Retinal pigment epithelial cell (primary cell): Measurements from ENCODE around the gene ZNF500.

Experiments used
- DNase-seq: peaks from one replicate; pipeline ENCODE4 v3.0.0-alpha.2; 2010; ENCODE audit warnings: low read depth
- H3K4me3 ChIP-seq: 2 replicates; pipeline ENCODE4 v1.5.1; 2011; ENCODE audit warnings: mild to moderate bottlenecking, low read length, control low read depth, moderate library complexity
- TF ChIP-seq, protein P1 (sequence below): conservative IDR thresholded peaks from 2 replicates; pipeline ENCODE4 v1.5.1; 2011; ENCODE audit warnings: low read depth, low read length, control low read depth, inconsistent platforms

Gene ZNF500

GRCh38 chr16:4768549-4769305 lies 1.8 kb upstream of the ZNF500 start:
- peak; percentile 70 for DNase-seq
- TF ChIP-seq, protein P1, sequence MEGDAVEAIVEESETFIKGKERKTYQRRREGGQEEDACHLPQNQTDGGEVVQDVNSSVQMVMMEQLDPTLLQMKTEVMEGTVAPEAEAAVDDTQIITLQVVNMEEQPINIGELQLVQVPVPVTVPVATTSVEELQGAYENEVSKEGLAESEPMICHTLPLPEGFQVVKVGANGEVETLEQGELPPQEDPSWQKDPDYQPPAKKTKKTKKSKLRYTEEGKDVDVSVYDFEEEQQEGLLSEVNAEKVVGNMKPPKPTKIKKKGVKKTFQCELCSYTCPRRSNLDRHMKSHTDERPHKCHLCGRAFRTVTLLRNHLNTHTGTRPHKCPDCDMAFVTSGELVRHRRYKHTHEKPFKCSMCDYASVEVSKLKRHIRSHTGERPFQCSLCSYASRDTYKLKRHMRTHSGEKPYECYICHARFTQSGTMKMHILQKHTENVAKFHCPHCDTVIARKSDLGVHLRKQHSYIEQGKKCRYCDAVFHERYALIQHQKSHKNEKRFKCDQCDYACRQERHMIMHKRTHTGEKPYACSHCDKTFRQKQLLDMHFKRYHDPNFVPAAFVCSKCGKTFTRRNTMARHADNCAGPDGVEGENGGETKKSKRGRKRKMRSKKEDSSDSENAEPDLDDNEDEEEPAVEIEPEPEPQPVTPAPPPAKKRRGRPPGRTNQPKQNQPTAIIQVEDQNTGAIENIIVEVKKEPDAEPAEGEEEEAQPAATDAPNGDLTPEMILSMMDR, result no peak

DNA sequence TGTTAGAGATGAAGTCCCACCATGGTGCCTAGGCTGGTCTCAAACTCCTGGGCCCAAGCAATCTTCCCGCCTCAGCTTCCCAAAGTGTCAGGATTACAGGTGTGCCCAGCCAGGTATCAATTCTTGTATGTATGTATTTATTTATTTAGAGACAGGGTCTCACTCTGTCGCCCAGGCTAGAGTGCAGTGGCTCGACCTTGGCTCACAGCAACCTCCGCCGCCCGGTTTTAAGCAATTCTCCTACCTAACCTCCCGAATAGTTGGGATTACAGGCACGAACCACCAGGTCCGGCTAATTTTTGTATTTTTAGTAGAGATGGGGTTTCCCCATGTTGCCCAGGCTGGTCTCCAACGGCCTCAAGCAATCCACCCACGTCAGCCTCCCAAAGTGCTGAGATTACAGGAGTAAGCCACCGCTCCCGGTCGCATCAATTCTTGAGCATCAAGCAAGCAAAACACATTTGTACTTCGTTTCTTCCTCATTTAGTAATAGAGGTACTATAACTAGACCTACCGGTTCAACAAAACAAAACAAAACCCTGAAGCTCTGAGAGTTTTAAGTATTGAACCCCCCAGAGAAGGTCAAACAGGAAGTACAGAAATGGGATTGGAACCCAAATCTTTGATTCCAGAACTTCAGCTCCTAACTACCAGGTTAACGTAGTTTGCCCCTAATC lies 1.0 kb upstream of the ZNF500 start:
- peak overlapping the region; percentile 71 for H3K4me3 ChIP-seq
- TF ChIP-seq, protein P1, result no peak
- DNase-seq, result no peak

More at GRCh38 chr16:4768549-4769305, 1.8 kb upstream of the ZNF500 start:
- H3K4me3 ChIP-seq, result peak overlapping the region; percentile 71

- no peak for DNase-seq
- TF ChIP-seq, protein P1, result no peak
- peak overlapping the region; percentile 85 for H3K4me3 ChIP-seq
These were observed 1.2 kb downstream of the ZNF500 start for GRCh38 chr16:4765511-4766474.

DNA sequence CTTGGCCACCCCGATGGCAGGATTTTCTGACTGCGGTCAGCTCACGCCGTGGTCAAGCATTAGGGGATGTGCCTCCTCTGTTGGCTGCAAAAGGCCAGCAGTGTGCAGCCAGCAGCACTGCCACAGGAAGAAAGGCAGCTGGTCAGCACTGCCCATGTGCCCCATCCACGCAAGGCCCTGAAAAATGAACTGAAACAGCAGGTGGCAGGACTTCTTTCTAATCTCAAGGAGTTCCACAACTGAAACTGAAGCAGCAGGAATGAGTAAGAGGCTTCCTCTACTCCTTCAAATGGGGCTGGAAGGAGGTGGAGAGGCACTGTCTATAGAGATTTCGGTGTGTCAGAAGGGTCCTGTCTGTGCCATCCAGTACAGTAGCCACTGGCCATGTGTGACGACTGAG lies 3.2 kb downstream of the ZNF500 start:
- TF ChIP-seq, protein P1, result no peak
- H3K4me3 ChIP-seq, result no peak overlapping the region
- no peak for DNase-seq

DNA sequence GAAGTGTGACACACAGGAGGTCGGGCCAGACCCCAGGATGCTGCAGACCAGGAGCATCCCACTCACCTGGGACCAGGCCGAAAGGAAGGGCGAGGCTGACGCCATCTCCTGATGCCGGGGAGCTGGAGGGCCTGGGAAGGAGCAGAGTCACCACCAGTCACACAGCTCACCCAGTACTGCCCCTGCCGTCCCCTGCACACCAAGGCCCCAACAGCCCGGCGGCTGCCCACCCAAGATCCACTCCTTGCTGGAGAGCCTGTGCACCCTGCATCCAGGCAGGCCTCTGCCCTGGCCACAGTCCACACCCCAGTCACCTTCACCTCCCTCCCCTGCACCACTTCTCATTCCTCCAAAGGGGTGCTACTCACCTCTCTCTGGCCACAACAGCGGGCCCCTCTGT lies 4.8 kb downstream of the ZNF500 start:
- DNase-seq, result no peak
- no peak overlapping the region for H3K4me3 ChIP-seq
- TF ChIP-seq, protein P1, result no peak

DNA sequence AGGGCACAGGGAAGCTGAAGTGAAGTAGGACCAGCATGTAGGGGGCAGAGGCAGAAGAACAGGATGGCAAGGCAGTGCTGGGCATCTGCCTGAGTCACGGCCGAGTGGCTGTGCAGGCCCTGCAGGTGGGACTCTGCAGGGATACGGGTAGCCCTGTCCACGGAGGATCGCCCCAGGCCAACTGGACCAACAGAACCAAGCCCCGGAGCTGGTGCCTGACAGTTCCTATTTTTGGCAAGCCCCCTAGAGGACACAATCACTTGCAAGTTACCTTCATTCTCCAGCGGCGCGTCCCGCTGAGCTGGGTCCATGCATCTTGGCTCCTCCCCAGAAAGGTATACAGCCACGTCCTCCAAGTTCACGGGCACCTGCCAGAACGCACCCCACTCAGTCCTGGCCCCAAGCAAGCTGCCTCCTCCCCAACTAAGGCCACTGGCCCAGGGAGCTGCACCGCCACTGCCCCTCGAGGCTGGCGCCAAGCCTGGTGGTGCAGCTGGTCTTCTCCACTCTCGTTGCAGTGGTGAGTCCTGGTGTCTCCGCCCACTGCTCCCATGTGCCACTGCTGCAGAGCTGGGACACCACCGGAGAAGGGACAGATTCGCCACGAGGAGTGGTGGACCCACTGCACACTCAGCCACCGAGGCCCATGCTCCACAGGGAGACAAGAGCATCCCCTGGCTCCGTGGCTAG lies 6.6 kb downstream of the ZNF500 start:
- DNase-seq, result no peak
- TF ChIP-seq, protein P1, result no peak

More for the DNA sequence above, 6.6 kb downstream of the ZNF500 start:
- H3K4me3 ChIP-seq, result no peak overlapping the region
